Keratinocyte (primary cell): ENCODE data around the gene UBQLN1.

ENCODE experiments used
- CTCF ChIP-seq, 3 experiments: IDR thresholded peaks in 1 of 3; conservative IDR thresholded peaks in 1 of 3; optimal IDR thresholded peaks in 1 of 3; 2 replicates in 2 of 3; 3 replicates in 1 of 3; pipeline versions ENCODE3 to v1.5.1; 2011; ENCODE audit warnings: low read length in 3 of 3, mild to moderate bottlenecking in 3 of 3, moderate library complexity in 2 of 3, control low read depth in 1 of 3, inconsistent platforms in 1 of 3; ENCODE audit not compliant: insufficient read depth in 2 of 3; ENCODE audit errors: extremely low read depth in 1 of 3
- EZH2 ChIP-seq: IDR thresholded peaks from one replicate; pipeline ENCODE4 v1.6.1; 2012; ENCODE audit warnings: inconsistent platforms, mild to moderate bottlenecking, low read length, moderate library complexity

GRCh38 chr9:83699615-83700014, 8.1 kb downstream of the UBQLN1 start:
- TF ChIP-seq CTCF (optimal IDR thresholded peaks at IDR 0.05 in 1 of 3, IDR thresholded peaks at IDR 0.05 in 1 of 3, conservative IDR thresholded peaks at IDR 0.05 in 1 of 3; ENCODE audit: extremely low read depth in 1 of 3, insufficient read depth in 2 of 3, low read length in 3 of 3) (no peak), EZH2 (no peak)
